Osteocyte (in vitro differentiated cells): ENCODE results near the gene RPP30. TPM values are rescaled to one million over a fixed set of nuclear protein-coding genes. Genes with fewer than 3 reads are reported as not detected.

Experiments used
- DNase-seq: peaks from one replicate; pipeline ENCODE4 v3.0.0; 2021; ENCODE audit warnings: mixed read lengths; ENCODE audit not compliant: unreplicated experiment; ENCODE audit errors: extremely low spot score
- H3K27ac Mint-ChIP-seq: one replicate; pipeline ENCODE4 v1.8.0; 2021; ENCODE audit warnings: mild to moderate bottlenecking, mixed read lengths; ENCODE audit not compliant: unreplicated experiment
- H3K27me3 Mint-ChIP-seq: one replicate; pipeline ENCODE4 v1.8.0; 2021; ENCODE audit warnings: mixed read lengths; ENCODE audit not compliant: unreplicated experiment
- H3K36me3 Mint-ChIP-seq: one replicate; pipeline ENCODE4 v1.8.0; 2021; ENCODE audit warnings: mixed read lengths; ENCODE audit not compliant: unreplicated experiment
- H3K4me1 Mint-ChIP-seq: one replicate; pipeline ENCODE4 v1.8.0; 2021; ENCODE audit warnings: mixed read lengths; ENCODE audit not compliant: unreplicated experiment
- H3K4me3 Mint-ChIP-seq: one replicate; pipeline ENCODE4 v1.8.0; 2021; ENCODE audit warnings: mild to moderate bottlenecking, moderate library complexity, mixed read lengths; ENCODE audit not compliant: unreplicated experiment
- H3K9me3 Mint-ChIP-seq: one replicate; pipeline ENCODE4 v1.8.0; 2021; ENCODE audit warnings: mixed read lengths; ENCODE audit not compliant: unreplicated experiment
- CTCF ChIP-seq: fragments of 200-600 bp; sonication (generic); IDR thresholded peaks from 2 replicates; pipeline ENCODE4 v1.5.0; 2021; ENCODE audit warnings: antibody characterized with exemption, mild to moderate bottlenecking, moderate library complexity
- total RNA-seq: library from RNA; stranded (reverse); gene quantifications from 2 replicates; pipeline ENCODE4 v1.2.1, GENCODE V29; 2021

The RPP30 gene
- total RNA-seq, 1 donor from 2014 or later = 31.8 TPM

- no peak overlapping the region for H3K4me3 Mint-ChIP-seq
- H3K36me3 Mint-ChIP-seq = no peaks in the 10 kb centered on the region
- H3K9me3 Mint-ChIP-seq = peaks cover 5% of the 10 kb centered on the region
- H3K27ac Mint-ChIP-seq = peak overlapping the region; percentile 97
- no peaks in the 10 kb centered on the region for H3K27me3 Mint-ChIP-seq
- DNase-seq = no peak
- no peak for TF ChIP-seq CTCF
- H3K4me1 Mint-ChIP-seq = peaks cover 59% of the 10 kb centered on the region
Observed at GRCh38 chr10:90930971-90931871, 59.4 kb downstream of the RPP30 start.

- H3K27me3 Mint-ChIP-seq = no peaks in the 10 kb centered on the region
- H3K27ac Mint-ChIP-seq = peak overlapping the region; percentile 59
- DNase-seq = no peak
- no peaks in the 10 kb centered on the region for H3K36me3 Mint-ChIP-seq
- no peak for TF ChIP-seq CTCF
- H3K4me1 Mint-ChIP-seq = peaks cover 58% of the 10 kb centered on the region
- H3K4me3 Mint-ChIP-seq = no peak overlapping the region
- H3K9me3 Mint-ChIP-seq = no peaks in the 10 kb centered on the region
Observed at GRCh38 chr10:90935581-90936275, 64.0 kb downstream of the RPP30 start.

- H3K9me3 Mint-ChIP-seq = no peaks in the 10 kb centered on the region
- no peaks in the 10 kb centered on the region for H3K27me3 Mint-ChIP-seq
- no peak for DNase-seq
- H3K4me1 Mint-ChIP-seq = peaks cover 58% of the 10 kb centered on the region
- H3K27ac Mint-ChIP-seq = peak overlapping the region; percentile 15
- no peak overlapping the region for H3K4me3 Mint-ChIP-seq
- no peaks in the 10 kb centered on the region for H3K36me3 Mint-ChIP-seq
- TF ChIP-seq CTCF = no peak
Observed at GRCh38 chr10:90936276-90936659, 64.5 kb downstream of the RPP30 start.

GRCh38 chr10:90937645-90938258, 66.0 kb downstream of the RPP30 start:
- Mint-ChIP-seq H3K27me3 (no peaks in the 10 kb centered on the region), H3K4me1 (peaks cover 49% of the 10 kb centered on the region), H3K4me3 (no peak overlapping the region), H3K9me3 (no peaks in the 10 kb centered on the region), H3K27ac (peak overlapping the region; percentile 45), H3K36me3 (no peaks in the 10 kb centered on the region)
- DNase-seq = no peak
- no peak for TF ChIP-seq CTCF

- H3K9me3 Mint-ChIP-seq = no peaks in the 10 kb centered on the region
- TF ChIP-seq CTCF = no peak
- H3K27me3 Mint-ChIP-seq = no peaks in the 10 kb centered on the region
- DNase-seq = no peak
- H3K4me3 Mint-ChIP-seq = no peak overlapping the region
- no peak overlapping the region for H3K27ac Mint-ChIP-seq
- peaks cover 47% of the 10 kb centered on the region for H3K4me1 Mint-ChIP-seq
- no peaks in the 10 kb centered on the region for H3K36me3 Mint-ChIP-seq
Observed at GRCh38 chr10:90939116-90939515, 67.3 kb downstream of the RPP30 start.
